ENCODE measurements around the gene AP4S1. TPM values are rescaled to one million over a fixed set of nuclear protein-coding genes. Genes with fewer than 3 reads are reported as not detected.

AP4S1 gene
- total and polyA plus RNA-seq, 2 of the 8 experiments (the other 6 are each of a cell fraction or from before 2014, with no cell fraction given): 2.8 to 9.9 TPM

- no peak overlapping the region for H3K4me3 ChIP-seq (ENCODE audit: extremely low read depth in 1 of 4, insufficient read depth in 2 of 4, low read depth in 3 of 4, low read length in 4 of 4)
- no peaks in the 10 kb centered on the region; the same call in 1 of the 2 replicates for H3K79me1 ChIP-seq (ENCODE audit: low read depth, low read length)
- WGBS, 2 experiments (ENCODE audit: extremely low coverage in 1 of 2, insufficient coverage in 1 of 2, insufficient read length in 1 of 2, insufficient replicate concordance in 2 of 2, low coverage in 1 of 2, low lambda C conversion rate in 2 of 2, missing lambda C conversion rate in 1 of 2): 96% methylated on average over 3 of the region's 3 CpGs; no CpG with 5 or more reads in 1 of the 2 experiments
- H3K9me3 ChIP-seq (ENCODE audit: insufficient read depth in 2 of 2, low read depth in 1 of 2, low read length in 1 of 2): no peaks in the 10 kb centered on the region
- no peaks in the 10 kb centered on the region for H3K4me1 ChIP-seq (replicated peaks in 1 of 4; ENCODE audit: control insufficient read depth in 3 of 4, insufficient read depth in 4 of 4, low read length in 3 of 4)
- H4K8ac ChIP-seq (ENCODE audit: extremely low read depth, insufficient read depth, low read length): no peak overlapping the region
- H3K27ac ChIP-seq (ENCODE audit: low read depth, low read length): no peak overlapping the region
- H3K4me2 ChIP-seq (ENCODE audit: insufficient read depth in 1 of 2, low read depth in 2 of 2, low read length in 2 of 2): no peak overlapping the region
- H3K4ac ChIP-seq (replicated peaks; ENCODE audit: insufficient read length, low read depth, low read length): no peak overlapping the region
- peaks cover 4 to 9% of the 10 kb centered on the region in 2 experiments for H4K20me1 ChIP-seq (replicated peaks in 1 of 2; ENCODE audit: control insufficient read depth in 1 of 2, insufficient read depth in 2 of 2, low read length in 2 of 2)
- no peak for TF ChIP-seq TEAD4 (IDR thresholded peaks at IDR 0.05; ENCODE audit: low read depth, low read length)
- TF ChIP-seq POLR2A (IDR thresholded peaks at IDR 0.05; ENCODE audit: control extremely low read depth in 1 of 2, low read depth in 2 of 2, low read length in 2 of 2): no peak
- no peak for TF ChIP-seq CHD1 (IDR thresholded peaks at IDR 0.05; ENCODE audit: low read depth, low read length)
- no peak for TF ChIP-seq JUN (IDR thresholded peaks at IDR 0.05; ENCODE audit: low read depth, low read length)
- no peak for TF ChIP-seq NRF1 (IDR thresholded peaks at IDR 0.05; ENCODE audit: low read depth, low read length)
- no peak for TF ChIP-seq ASH2L (IDR thresholded peaks at IDR 0.05; ENCODE audit: low read length)
- H3K79me2 ChIP-seq (ENCODE audit: control insufficient read depth in 1 of 2, insufficient read depth in 2 of 2, low read length in 2 of 2): peaks cover 0 to 91% of the 10 kb centered on the region in 2 experiments; a peak in 3 of 4 replicates
- no peak for DNase-seq (ENCODE audit: low read depth in 1 of 2, low spot score in 2 of 2)
- no peak overlapping the region for H3K23ac ChIP-seq (ENCODE audit: insufficient read length)
- ChIA-PET POLR2A (ENCODE audit: partially characterized antibody) (no interaction called here), CTCF (ENCODE audit: partially characterized antibody) (interaction anchor here (0.6 to 3.7 kb wide), 17 partner anchors 10 to 254 kb away, joined by 3 to 22 read pairs (median 4); partner anchors contain the start of gene STRN3)
- H3K14ac ChIP-seq (ENCODE audit: insufficient read length): no peak overlapping the region
- no peaks in the 10 kb centered on the region for H3K27me3 ChIP-seq (replicated peaks in 1 of 4; ENCODE audit: control insufficient read depth in 3 of 4, extremely low read depth in 1 of 4, insufficient read depth in 3 of 4, low read length in 3 of 4)
- FAIRE-seq: no peak
- H2BK12ac ChIP-seq (ENCODE audit: low read depth, low read length): no peak overlapping the region
- no peaks in the 10 kb centered on the region for H3K23me2 ChIP-seq (ENCODE audit: low read depth, low read length)
- H3K18ac ChIP-seq (ENCODE audit: extremely low read depth, low read length): no peak overlapping the region
- no peak overlapping the region for H2BK120ac ChIP-seq (replicated peaks; ENCODE audit: low read depth, low read length)
- H2BK20ac ChIP-seq (ENCODE audit: low read length): no peak overlapping the region
- no peak overlapping the region for H4K91ac ChIP-seq (replicated peaks; ENCODE audit: insufficient read length, low read length)
- H3K36me3 ChIP-seq (ENCODE audit: control insufficient read depth in 2 of 4, insufficient read depth in 4 of 4, low read length in 3 of 4): no peaks in the 10 kb centered on the region
- H2BK5ac ChIP-seq (ENCODE audit: low read depth, low read length): no peak overlapping the region
- no peak overlapping the region for H2AK5ac ChIP-seq (ENCODE audit: low read depth, low read length)
- H3K56ac ChIP-seq (replicated peaks; ENCODE audit: insufficient read length, low read depth, low read length): no peak overlapping the region
- H2AFZ ChIP-seq (ENCODE audit: low read length): no peak overlapping the region
- H2BK15ac ChIP-seq (ENCODE audit: low read length): no peak overlapping the region
- no peak overlapping the region for H3K9ac ChIP-seq (replicated peaks in 1 of 4; ENCODE audit: extremely low read depth in 1 of 4, low read depth in 3 of 4, low read length in 3 of 4)
- no peak overlapping the region for H4K5ac ChIP-seq (ENCODE audit: insufficient read length, low read depth, low read length)
These were observed 44.5 kb upstream of the AP4S1 start for GRCh38 chr14:30980980-30981379.
